HEK293 (cell line): Measurements from ENCODE around the gene BMP2.

Experiments used
- CTCF ChIA-PET: fragments of 350-600 bp; formaldehyde crosslinking; extraction: SDS; loops from one replicate; lab custom pipeline; 2021; ENCODE audit warnings: antibody characterized with exemption; lab: Yijun Ruan, JAX
- POLR2A ChIA-PET: fragments of 300-600 bp; formaldehyde crosslinking; extraction: SDS; loops from one replicate; lab custom pipeline; 2020; ENCODE audit warnings: antibody characterized with exemption, inconsistent platforms; lab: Yijun Ruan, JAX
- H3K27ac ChIP-seq: fragments of 200-500 bp; sonication (Bioruptor generic); 2 replicates; pipeline ENCODE4 v1.5.1; 2014; ENCODE audit warnings: low read depth, low read length, control low read depth, inconsistent platforms; ENCODE audit errors: extremely low read depth
- H3K36me3 ChIP-seq, 2 experiments: fragments of 200-500 bp in 1 of 2; sonication (Bioruptor generic) in 1 of 2; 1 replicate in 1 of 2; 2 replicates in 1 of 2; pipeline ENCODE4 v1.5.1; 2014 to 2017; ENCODE audit warnings: inconsistent platforms in 2 of 2, low read length in 2 of 2; ENCODE audit not compliant: control insufficient read depth in 2 of 2, insufficient read depth in 1 of 2
- H3K4me1 ChIP-seq: fragments of 200-500 bp; sonication (Bioruptor generic); 2 replicates; pipeline ENCODE4 v1.5.1; 2014; ENCODE audit warnings: mild to moderate bottlenecking, low read length, inconsistent platforms; ENCODE audit not compliant: control insufficient read depth, insufficient read depth
- H3K4me3 ChIP-seq: 2 replicates; pipeline ENCODE4 v1.5.1; 2011; ENCODE audit warnings: low read depth, mild to moderate bottlenecking, control low read depth, low read length, moderate library complexity
- H3K9me3 ChIP-seq: fragments of 200-500 bp; sonication (Bioruptor generic); 2 replicates; pipeline ENCODE4 v1.5.1; 2014; ENCODE audit warnings: low read depth, low read length, inconsistent platforms; ENCODE audit not compliant: control insufficient read depth, insufficient read depth
- PRDM6 ChIP-seq: fragments of 450-650 bp; formaldehyde crosslinking; IDR thresholded peaks from 2 replicates; pipeline ENCODE4 v1.5.1; 2017; ENCODE audit warnings: missing biosample characterization, missing genetic modification characterization
- TCF7L2 ChIP-seq: IDR thresholded peaks from 2 replicates; pipeline ENCODE4 v1.6.1; 2011; ENCODE audit warnings: low read depth, mild to moderate bottlenecking, inconsistent platforms, low read length, moderate library complexity, borderline replicate concordance
- ZBTB20 ChIP-seq: fragments of 450-650 bp; formaldehyde crosslinking; IDR thresholded peaks from 2 replicates; pipeline ENCODE4 v1.5.1; 2016; ENCODE audit warnings: missing biosample characterization, missing genetic modification characterization
- ZBTB26 ChIP-seq: fragments of 450-650 bp; formaldehyde crosslinking; optimal IDR thresholded peaks from 2 replicates; pipeline ENCODE3; 2016; ENCODE audit warnings: missing biosample characterization, mild to moderate bottlenecking, missing genetic modification characterization
- ZBTB8A ChIP-seq: fragments of 450-650 bp; formaldehyde crosslinking; IDR thresholded peaks from 2 replicates; pipeline ENCODE4 v1.5.1; 2016; ENCODE audit warnings: missing biosample characterization, missing genetic modification characterization
- ZNF174 ChIP-seq: fragments of 450-650 bp; formaldehyde crosslinking; IDR thresholded peaks from 2 replicates; pipeline ENCODE4 v1.5.0; 2017; ENCODE audit warnings: missing biosample characterization, mild to moderate bottlenecking, missing genetic modification characterization
- ZNF184 ChIP-seq: fragments of 450-650 bp; IDR thresholded peaks from 2 replicates; pipeline ENCODE4 v1.5.1; 2018; ENCODE audit warnings: missing biosample characterization, mild to moderate bottlenecking, missing genetic modification characterization
- ZNF335 ChIP-seq: fragments of 450-650 bp; formaldehyde crosslinking; conservative IDR thresholded peaks from 2 replicates; pipeline ENCODE4 v1.5.1; 2016; ENCODE audit warnings: missing biosample characterization, missing genetic modification characterization
- ZNF341 ChIP-seq: fragments of 450-650 bp; formaldehyde crosslinking; IDR thresholded peaks from 2 replicates; pipeline ENCODE4; 2016; ENCODE audit warnings: low read depth, missing biosample characterization, missing genetic modification characterization
- TF ChIP-seq, protein P1 (sequence below): fragments of 450-650 bp; formaldehyde crosslinking; IDR thresholded peaks from 2 replicates; pipeline ENCODE4 v1.5.1; 2016; ENCODE audit warnings: missing biosample characterization, missing genetic modification characterization
- TF ChIP-seq, protein P2 (sequence below): fragments of 450-650 bp; formaldehyde crosslinking; IDR thresholded peaks from 2 replicates; pipeline ENCODE4 v1.5.1; 2017; ENCODE audit warnings: missing biosample characterization, mild to moderate bottlenecking, missing genetic modification characterization, moderate library complexity

Gene BMP2

DNA sequence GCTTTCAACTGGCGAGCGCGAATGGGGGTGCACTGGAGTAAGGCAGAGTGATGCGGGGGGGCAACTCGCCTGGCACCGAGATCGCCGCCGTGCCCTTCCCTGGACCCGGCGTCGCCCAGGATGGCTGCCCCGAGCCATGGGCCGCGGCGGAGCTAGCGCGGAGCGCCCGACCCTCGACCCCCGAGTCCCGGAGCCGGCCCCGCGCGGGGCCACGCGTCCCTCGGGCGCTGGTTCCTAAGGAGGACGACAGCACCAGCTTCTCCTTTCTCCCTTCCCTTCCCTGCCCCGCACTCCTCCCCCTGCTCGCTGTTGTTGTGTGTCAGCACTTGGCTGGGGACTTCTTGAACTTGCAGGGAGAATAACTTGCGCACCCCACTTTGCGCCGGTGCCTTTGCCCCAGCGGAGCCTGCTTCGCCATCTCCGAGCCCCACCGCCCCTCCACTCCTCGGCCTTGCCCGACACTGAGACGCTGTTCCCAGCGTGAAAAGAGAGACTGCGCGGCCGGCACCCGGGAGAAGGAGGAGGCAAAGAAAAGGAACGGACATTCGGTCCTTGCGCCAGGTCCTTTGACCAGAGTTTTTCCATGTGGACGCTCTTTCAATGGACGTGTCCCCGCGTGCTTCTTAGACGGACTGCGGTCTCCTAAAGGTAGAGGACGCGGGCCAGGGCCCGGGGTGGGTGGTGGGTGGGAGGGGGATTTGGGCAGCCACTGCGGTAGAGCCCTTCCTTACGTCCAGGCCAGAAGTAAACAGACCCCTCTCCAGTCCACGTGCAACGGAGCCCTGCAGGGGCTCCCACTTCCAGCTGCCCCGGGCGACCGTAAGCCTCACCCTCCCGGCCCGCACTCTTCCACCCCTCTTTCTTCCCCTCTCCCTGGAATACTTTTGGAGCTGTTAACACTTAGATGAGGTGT, 998 bp downstream of the BMP2 start:
- POLR2A ChIA-PET: interaction anchor here (0.6 to 2.7 kb wide), 3 partner anchors 12 to 127 kb away, joined by 3 to 15 read pairs (median 9); no protein-coding TSS in a partner anchor
- H3K4me3 ChIP-seq: peak overlapping the region; percentile 92

More for the DNA sequence above, 998 bp downstream of the BMP2 start:
- Histone ChIP-seq H3K4me1 (no peaks in the 10 kb centered on the region), H3K27ac (peak overlapping the region; percentile 87; the same call in 1 of the 2 replicates), H3K9me3 (no peaks in the 10 kb centered on the region), H3K36me3 (peaks cover 0 to 25% of the 10 kb centered on the region in 2 experiments; a peak in 1 of 3 replicates)
- TF ChIP-seq ZNF184 (tag by site-specific recombination) (no peak), PRDM6 (tag by site-specific recombination) (no peak), ZNF335 (tag by site-specific recombination) (0 out of 2 replicates have a peak, but pooled peaks have one; percentile 55), ZBTB26 (tag by site-specific recombination) (peak; percentile 49), ZNF341 (peak; percentile 47; the same call in 1 of the 2 replicates), ZBTB8A (tag by site-specific recombination) (0 out of 2 replicates have a peak, but pooled peaks have one; percentile 3), ZNF174 (tag by site-specific recombination) (no peak), ZBTB20 (tag by site-specific recombination) (peak; percentile 36; the same call in 1 of the 2 replicates), TCF7L2 (0 out of 2 replicates have a peak, but pooled peaks have one; percentile 6)
- TF ChIP-seq, protein P1, sequence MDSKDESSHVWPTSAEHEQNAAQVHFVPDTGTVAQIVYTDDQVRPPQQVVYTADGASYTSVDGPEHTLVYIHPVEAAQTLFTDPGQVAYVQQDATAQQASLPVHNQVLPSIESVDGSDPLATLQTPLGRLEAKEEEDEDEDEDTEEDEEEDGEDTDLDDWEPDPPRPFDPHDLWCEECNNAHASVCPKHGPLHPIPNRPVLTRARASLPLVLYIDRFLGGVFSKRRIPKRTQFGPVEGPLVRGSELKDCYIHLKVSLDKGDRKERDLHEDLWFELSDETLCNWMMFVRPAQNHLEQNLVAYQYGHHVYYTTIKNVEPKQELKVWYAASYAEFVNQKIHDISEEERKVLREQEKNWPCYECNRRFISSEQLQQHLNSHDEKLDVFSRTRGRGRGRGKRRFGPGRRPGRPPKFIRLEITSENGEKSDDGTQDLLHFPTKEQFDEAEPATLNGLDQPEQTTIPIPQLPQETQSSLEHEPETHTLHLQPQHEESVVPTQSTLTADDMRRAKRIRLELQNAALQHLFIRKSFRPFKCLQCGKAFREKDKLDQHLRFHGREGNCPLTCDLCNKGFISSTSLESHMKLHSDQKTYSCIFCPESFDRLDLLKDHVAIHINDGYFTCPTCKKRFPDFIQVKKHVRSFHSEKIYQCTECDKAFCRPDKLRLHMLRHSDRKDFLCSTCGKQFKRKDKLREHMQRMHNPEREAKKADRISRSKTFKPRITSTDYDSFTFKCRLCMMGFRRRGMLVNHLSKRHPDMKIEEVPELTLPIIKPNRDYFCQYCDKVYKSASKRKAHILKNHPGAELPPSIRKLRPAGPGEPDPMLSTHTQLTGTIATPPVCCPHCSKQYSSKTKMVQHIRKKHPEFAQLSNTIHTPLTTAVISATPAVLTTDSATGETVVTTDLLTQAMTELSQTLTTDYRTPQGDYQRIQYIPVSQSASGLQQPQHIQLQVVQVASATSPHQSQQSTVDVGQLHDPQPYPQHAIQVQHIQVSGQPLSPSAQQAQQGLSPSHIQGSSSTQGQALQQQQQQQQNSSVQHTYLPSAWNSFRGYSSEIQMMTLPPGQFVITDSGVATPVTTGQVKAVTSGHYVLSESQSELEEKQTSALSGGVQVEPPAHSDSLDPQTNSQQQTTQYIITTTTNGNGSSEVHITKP (tag by site-specific recombination): peak; percentile 45; the same call in 1 of the 2 replicates
- TF ChIP-seq, protein P2, sequence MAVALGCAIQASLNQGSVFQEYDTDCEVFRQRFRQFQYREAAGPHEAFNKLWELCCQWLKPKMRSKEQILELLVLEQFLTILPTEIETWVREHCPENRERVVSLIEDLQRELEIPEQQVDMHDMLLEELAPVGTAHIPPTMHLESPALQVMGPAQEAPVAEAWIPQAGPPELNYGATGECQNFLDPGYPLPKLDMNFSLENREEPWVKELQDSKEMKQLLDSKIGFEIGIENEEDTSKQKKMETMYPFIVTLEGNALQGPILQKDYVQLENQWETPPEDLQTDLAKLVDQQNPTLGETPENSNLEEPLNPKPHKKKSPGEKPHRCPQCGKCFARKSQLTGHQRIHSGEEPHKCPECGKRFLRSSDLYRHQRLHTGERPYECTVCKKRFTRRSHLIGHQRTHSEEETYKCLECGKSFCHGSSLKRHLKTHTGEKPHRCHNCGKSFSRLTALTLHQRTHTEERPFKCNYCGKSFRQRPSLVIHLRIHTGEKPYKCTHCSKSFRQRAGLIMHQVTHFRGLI (tag by site-specific recombination): no peak
- CTCF ChIA-PET: interaction anchor here (1.0 kb wide), 1 partner anchor 133 kb away, joined by 11 read pairs; no protein-coding TSS in a partner anchor
